ENCODE results near the gene SLC30A4.

The SLC30A4 gene

GRCh38 chr15:45435124-45435903 lies 87.2 kb downstream of the SLC30A4 start:
- Histone ChIP-seq H3K4me1 (ENCODE audit: insufficient read depth, low read length, poor library complexity, severe bottlenecking) (no peaks in the 10 kb centered on the region), H4K20me1 (ENCODE audit: insufficient read depth, low read length, poor library complexity, severe bottlenecking) (no peaks in the 10 kb centered on the region), H3K4me3 (ENCODE audit: low read length, poor library complexity, severe bottlenecking) (no peak overlapping the region), H3K27me3 (ENCODE audit: insufficient read depth, low read length, poor library complexity, severe bottlenecking) (no peaks in the 10 kb centered on the region), H3K4me2 (ENCODE audit: low read depth, low read length, poor library complexity, severe bottlenecking) (no peak overlapping the region), H3F3A (ENCODE audit: low read depth) (no peaks in the 10 kb centered on the region), H3K9me3 (ENCODE audit: insufficient read depth, low read depth, low read length) (no peaks in the 10 kb centered on the region), H3K9me2 (replicated peaks; ENCODE audit: low read depth, low read length) (no peaks in the 10 kb centered on the region), H3K79me2 (ENCODE audit: insufficient read depth, low read length) (no peaks in the 10 kb centered on the region), H3K9ac (ENCODE audit: low read depth, low read length, poor library complexity, severe bottlenecking) (no peak overlapping the region), H2AFZ (ENCODE audit: low read length) (no peak overlapping the region), H3K36me3 (ENCODE audit: insufficient read depth, low read length) (no peaks in the 10 kb centered on the region)
- TF ChIP-seq EZH2phosphoT487 (IDR thresholded peaks at IDR 0.05; ENCODE audit: borderline replicate concordance) (no peak), CTCF (conservative IDR thresholded peaks at IDR 0.05; ENCODE audit: low read length) (no peak)

GRCh38 chr15:45434078-45434567 lies 88.4 kb downstream of the SLC30A4 start:
- Histone ChIP-seq H3K36me3 (ENCODE audit: insufficient read depth, low read length) (no peaks in the 10 kb centered on the region), H3K9me2 (replicated peaks; ENCODE audit: low read depth, low read length) (no peaks in the 10 kb centered on the region), H3K4me3 (ENCODE audit: low read length, poor library complexity, severe bottlenecking) (no peak overlapping the region), H3K27me3 (ENCODE audit: insufficient read depth, low read length, poor library complexity, severe bottlenecking) (no peaks in the 10 kb centered on the region), H3K79me2 (ENCODE audit: insufficient read depth, low read length) (no peaks in the 10 kb centered on the region), H3K4me2 (ENCODE audit: low read depth, low read length, poor library complexity, severe bottlenecking) (no peak overlapping the region), H3F3A (ENCODE audit: low read depth) (no peaks in the 10 kb centered on the region), H2AFZ (ENCODE audit: low read length) (no peak overlapping the region), H3K9ac (ENCODE audit: low read depth, low read length, poor library complexity, severe bottlenecking) (no peak overlapping the region), H3K4me1 (ENCODE audit: insufficient read depth, low read length, poor library complexity, severe bottlenecking) (no peaks in the 10 kb centered on the region), H3K9me3 (ENCODE audit: insufficient read depth, low read depth, low read length) (no peaks in the 10 kb centered on the region), H4K20me1 (ENCODE audit: insufficient read depth, low read length, poor library complexity, severe bottlenecking) (no peaks in the 10 kb centered on the region)
- TF ChIP-seq CTCF (conservative IDR thresholded peaks at IDR 0.05; ENCODE audit: low read length): no peak
- no peak for TF ChIP-seq EZH2phosphoT487 (IDR thresholded peaks at IDR 0.05; ENCODE audit: borderline replicate concordance)

GRCh38 chr15:45431511-45431910 lies 91.0 kb downstream of the SLC30A4 start:
- Histone ChIP-seq H2AFZ (ENCODE audit: low read length) (no peak overlapping the region), H3F3A (ENCODE audit: low read depth) (no peaks in the 10 kb centered on the region), H3K9me3 (ENCODE audit: insufficient read depth, low read depth, low read length) (no peaks in the 10 kb centered on the region), H4K20me1 (ENCODE audit: insufficient read depth, low read length, poor library complexity, severe bottlenecking) (no peaks in the 10 kb centered on the region), H3K9ac (ENCODE audit: low read depth, low read length, poor library complexity, severe bottlenecking) (no peak overlapping the region), H3K27me3 (ENCODE audit: insufficient read depth, low read length, poor library complexity, severe bottlenecking) (no peaks in the 10 kb centered on the region), H3K79me2 (ENCODE audit: insufficient read depth, low read length) (no peaks in the 10 kb centered on the region), H3K36me3 (ENCODE audit: insufficient read depth, low read length) (no peaks in the 10 kb centered on the region), H3K4me1 (ENCODE audit: insufficient read depth, low read length, poor library complexity, severe bottlenecking) (no peaks in the 10 kb centered on the region), H3K9me2 (replicated peaks; ENCODE audit: low read depth, low read length) (no peaks in the 10 kb centered on the region), H3K4me2 (ENCODE audit: low read depth, low read length, poor library complexity, severe bottlenecking) (no peak overlapping the region), H3K4me3 (ENCODE audit: low read length, poor library complexity, severe bottlenecking) (no peak overlapping the region)
- TF ChIP-seq CTCF (conservative IDR thresholded peaks at IDR 0.05; ENCODE audit: low read length) (no peak), EZH2phosphoT487 (IDR thresholded peaks at IDR 0.05; ENCODE audit: borderline replicate concordance) (no peak)

All from Loucy (cell line).